ENCODE results near the gene OGT. TPM values are rescaled to one million over a fixed set of nuclear protein-coding genes. Genes with fewer than 3 reads are reported as not detected.

The OGT gene
- total and polyA plus RNA-seq, 4 experiments from 2014 or later: 18.3 to 525 (median 277) TPM

GRCh38 chrX:71536285-71536684 lies 3.4 kb downstream of the OGT start:
- Histone ChIP-seq H3K9me3 (ENCODE audit: control insufficient read depth in 1 of 2, low read length in 2 of 2) (no peaks in the 10 kb centered on the region), H3K4me1 (ENCODE audit: insufficient read depth, low read length) (peaks cover 48% of the 10 kb centered on the region), H3K27me3 (ENCODE audit: insufficient read depth, low read length) (no peaks in the 10 kb centered on the region), H3K36me3 (ENCODE audit: insufficient read depth, low read length) (peaks cover 5% of the 10 kb centered on the region), H3K4me3 (ENCODE audit: low read length in 2 of 2) (peak overlapping the region; percentile 47 to 79), H3K27ac (ENCODE audit: low read depth, low read length) (peak overlapping the region; percentile 49)
- ChIA-PET CTCF (ENCODE audit: partially characterized antibody) (interaction anchor here (0.6 to 1.2 kb wide), 3 partner anchors 14 to 179 kb away, joined by 3 to 4 read pairs (median 3); no protein-coding TSS in a partner anchor), POLR2A (ENCODE audit: partially characterized antibody) (interaction anchor here (6.3 to 9.2 kb wide), 2 partner anchors 10 to 170 kb away, joined by 66 to 163 read pairs; partner anchors contain the start of gene TAF1)
- Mint-ChIP-seq H3K27me3 (no peaks in the 10 kb centered on the region), H3K36me3 (peaks cover 15 to 65% of the 10 kb centered on the region in 2 donors), H3K4me1 (peaks cover 25 to 74% (median 31%) of the 10 kb centered on the region in 4 donors), H3K27ac (peak overlapping the region; percentile 22 to 97 (median 70)), H3K9me3 (peaks cover 0 to 2% (median 0%) of the 10 kb centered on the region in 8 donors), H3K4me3 (peak overlapping the region; percentile 73 to 99 (median 92))
- DNase-seq: peak in 1 of 5 donors; percentile 39
- intact Hi-C loops (cut with micrococcal nuclease): loop anchor here (10.0 kb wide), 1 partner anchor 421 kb away; the partner anchor contains the start of genes IL2RG and MED12

DNA sequence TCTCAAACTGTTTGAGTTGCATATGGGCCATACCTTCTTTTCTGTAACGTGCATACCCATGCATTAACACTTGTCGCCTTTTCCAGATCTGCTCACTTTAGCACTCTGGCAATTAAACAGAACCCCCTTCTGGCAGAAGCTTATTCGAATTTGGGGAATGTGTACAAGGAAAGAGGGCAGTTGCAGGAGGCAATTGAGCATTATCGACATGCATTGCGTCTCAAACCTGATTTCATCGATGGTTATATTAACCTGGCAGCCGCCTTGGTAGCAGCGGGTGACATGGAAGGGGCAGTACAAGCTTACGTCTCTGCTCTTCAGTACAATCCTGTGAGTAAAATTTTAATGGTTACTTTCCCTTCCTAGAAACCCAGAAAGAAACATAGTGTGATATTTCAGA lies 4.8 kb downstream of the OGT start:
- peak overlapping the region in 6 of 7 donors; percentile 29 to 97 (median 63) for H3K27ac Mint-ChIP-seq
- DNase-seq: no peak
- peak overlapping the region; percentile 65 to 98 (median 76) for H3K4me3 Mint-ChIP-seq
- CTCF ChIA-PET (ENCODE audit: partially characterized antibody): interaction anchor here (0.9 kb wide), 1 partner anchor 12 kb away, joined by 3 read pairs; no protein-coding TSS in a partner anchor
- intact Hi-C loops (cut with micrococcal nuclease): loop anchor here (10.0 kb wide), 1 partner anchor 423 kb away; the partner anchor contains the start of genes IL2RG and MED12
- Histone ChIP-seq H3K36me3 (ENCODE audit: insufficient read depth, low read length) (peaks cover 5% of the 10 kb centered on the region), H3K4me1 (ENCODE audit: insufficient read depth, low read length) (peaks cover 53% of the 10 kb centered on the region), H3K27me3 (ENCODE audit: insufficient read depth, low read length) (no peaks in the 10 kb centered on the region), H3K4me3 (ENCODE audit: low read length in 2 of 2) (peak overlapping the region in 1 of 2 donors; percentile 23), H3K9me3 (ENCODE audit: control insufficient read depth in 1 of 2, low read length in 2 of 2) (no peaks in the 10 kb centered on the region), H3K27ac (ENCODE audit: low read depth, low read length) (peak overlapping the region; percentile 47)
- POLR2A ChIA-PET (ENCODE audit: partially characterized antibody): interaction anchor here (1.0 to 9.2 kb wide), 2 partner anchors 9 to 39 kb away, joined by 3 to 163 read pairs; no protein-coding TSS in a partner anchor
- peaks cover 31 to 75% (median 35%) of the 10 kb centered on the region in 4 donors for H3K4me1 Mint-ChIP-seq
- H3K27me3 Mint-ChIP-seq: no peaks in the 10 kb centered on the region
- peaks cover 0 to 2% (median 0%) of the 10 kb centered on the region in 8 donors for H3K9me3 Mint-ChIP-seq
- peaks cover 15 to 77% of the 10 kb centered on the region in 2 donors for H3K36me3 Mint-ChIP-seq

DNA sequence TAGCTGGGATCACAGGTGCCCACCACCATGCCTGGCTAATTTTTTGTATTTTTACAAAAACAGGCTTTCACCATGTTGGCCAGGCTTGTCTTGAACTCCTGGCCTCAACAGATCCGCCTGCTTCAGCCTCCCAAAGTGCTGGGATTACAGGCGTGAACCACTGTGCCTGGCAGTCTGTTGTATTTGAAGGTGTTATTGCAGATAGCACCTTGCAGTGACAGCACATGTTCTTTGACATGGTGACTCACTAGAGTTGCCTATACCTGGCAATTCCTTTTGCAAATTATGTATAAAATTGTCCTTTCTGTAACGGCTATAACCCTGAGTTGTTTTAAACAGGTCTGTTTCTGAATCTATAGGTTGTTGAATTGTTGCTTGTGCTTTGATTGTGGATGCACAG lies 7.9 kb downstream of the OGT start:
- no peak overlapping the region for H3K4me3 ChIP-seq (ENCODE audit: low read length in 2 of 2)
- CTCF ChIA-PET (ENCODE audit: partially characterized antibody): interaction anchor here (0.7 kb wide), 1 partner anchor 93 kb away, joined by 3 read pairs; no protein-coding TSS in a partner anchor

GRCh38 chrX:71541210-71542022 lies 8.5 kb downstream of the OGT start:
- DNase-seq: peak in 1 of 5 donors; percentile 55
- H3K36me3 Mint-ChIP-seq: peaks cover 26 to 82% of the 10 kb centered on the region in 2 donors
- peak overlapping the region; percentile 0 to 97 (median 71) for H3K27ac Mint-ChIP-seq
- H3K36me3 ChIP-seq (ENCODE audit: insufficient read depth, low read length): peaks cover 24% of the 10 kb centered on the region
- H3K4me1 Mint-ChIP-seq: peaks cover 45 to 83% (median 56%) of the 10 kb centered on the region in 4 donors
- H3K27me3 Mint-ChIP-seq: no peaks in the 10 kb centered on the region
- intact Hi-C loops (cut with micrococcal nuclease): loop anchor here (2.0 to 5.0 kb wide), 2 partner anchors 13 to 74 kb away; no protein-coding TSS in a partner anchor
- H3K9me3 ChIP-seq (ENCODE audit: control insufficient read depth in 1 of 2, low read length in 2 of 2): no peaks in the 10 kb centered on the region
- no peaks in the 10 kb centered on the region for H3K27me3 ChIP-seq (ENCODE audit: insufficient read depth, low read length)
- ChIA-PET POLR2A (ENCODE audit: partially characterized antibody) (interaction anchor here (1.0 to 15.4 kb wide), 5 partner anchors 8 to 86 kb away, joined by 3 to 163 read pairs (median 3); partner anchors contain the start of gene OGT), CTCF (ENCODE audit: partially characterized antibody) (interaction anchor here (0.7 to 1.6 kb wide), 3 partner anchors 14 to 92 kb away, joined by 3 to 4 read pairs (median 3); no protein-coding TSS in a partner anchor)
- H3K4me1 ChIP-seq (ENCODE audit: insufficient read depth, low read length): peaks cover 74% of the 10 kb centered on the region
- H3K9me3 Mint-ChIP-seq: peaks cover 0 to 2% (median 0%) of the 10 kb centered on the region in 8 donors
- H3K4me3 ChIP-seq (ENCODE audit: low read length in 2 of 2): peak overlapping the region in 1 of 2 donors; percentile 38
- peak overlapping the region; percentile 68 to 98 (median 76) for H3K4me3 Mint-ChIP-seq
- H3K27ac ChIP-seq (ENCODE audit: low read depth, low read length): peak overlapping the region; percentile 35

More for the DNA sequence above, 7.9 kb downstream of the OGT start:
- H3K27me3 ChIP-seq (ENCODE audit: insufficient read depth, low read length): no peaks in the 10 kb centered on the region
- DNase-seq: peak in 1 of 5 donors; percentile 39
- peaks cover 21 to 82% of the 10 kb centered on the region in 2 donors for H3K36me3 Mint-ChIP-seq
- peak overlapping the region; percentile 0 to 97 (median 71) for H3K27ac Mint-ChIP-seq
- H3K36me3 ChIP-seq (ENCODE audit: insufficient read depth, low read length): peaks cover 19% of the 10 kb centered on the region
- H3K4me1 ChIP-seq (ENCODE audit: insufficient read depth, low read length): peaks cover 71% of the 10 kb centered on the region
- intact Hi-C loops (cut with micrococcal nuclease): loop anchor here (2.0 to 5.0 kb wide), 2 partner anchors 14 to 74 kb away; no protein-coding TSS in a partner anchor
- H3K4me3 Mint-ChIP-seq: peak overlapping the region; percentile 68 to 98 (median 76)
- H3K27me3 Mint-ChIP-seq: no peaks in the 10 kb centered on the region
- H3K9me3 ChIP-seq (ENCODE audit: control insufficient read depth in 1 of 2, low read length in 2 of 2): no peaks in the 10 kb centered on the region
- POLR2A ChIA-PET (ENCODE audit: partially characterized antibody): interaction anchor here (1.0 to 15.4 kb wide), 3 partner anchors 7 to 81 kb away, joined by 3 to 163 read pairs (median 6); partner anchors contain the start of gene OGT
- H3K27ac ChIP-seq (ENCODE audit: low read depth, low read length): peak overlapping the region; percentile 35
- peaks cover 0 to 2% (median 0%) of the 10 kb centered on the region in 8 donors for H3K9me3 Mint-ChIP-seq
- peaks cover 43 to 82% (median 54%) of the 10 kb centered on the region in 4 donors for H3K4me1 Mint-ChIP-seq

- no peaks in the 10 kb centered on the region for H3K9me3 ChIP-seq (ENCODE audit: control insufficient read depth in 1 of 2, low read length in 2 of 2)
- ChIA-PET POLR2A (ENCODE audit: partially characterized antibody) (interaction anchor here (1.0 to 15.4 kb wide), 4 partner anchors 8 to 85 kb away, joined by 3 to 163 read pairs (median 3); partner anchors contain the start of gene OGT), CTCF (ENCODE audit: partially characterized antibody) (interaction anchor here (1.0 to 1.6 kb wide), 2 partner anchors 13 to 51 kb away, joined by 3 to 4 read pairs; no protein-coding TSS in a partner anchor)
- DNase-seq: no peak
- Mint-ChIP-seq H3K36me3 (peaks cover 31 to 83% of the 10 kb centered on the region in 2 donors), H3K9me3 (no peaks in the 10 kb centered on the region), H3K4me3 (peak overlapping the region in 7 of 8 donors; percentile 9 to 79 (median 76)), H3K27ac (peak overlapping the region in 2 of 7 donors; percentile 6 to 97), H3K27me3 (no peaks in the 10 kb centered on the region), H3K4me1 (peaks cover 43 to 83% (median 53%) of the 10 kb centered on the region in 4 donors)
- no peak overlapping the region for H3K4me3 ChIP-seq (ENCODE audit: low read length in 2 of 2)
- H3K36me3 ChIP-seq (ENCODE audit: insufficient read depth, low read length): peaks cover 30% of the 10 kb centered on the region
- peak overlapping the region; percentile 21 for H3K27ac ChIP-seq (ENCODE audit: low read depth, low read length)
- no peaks in the 10 kb centered on the region for H3K27me3 ChIP-seq (ENCODE audit: insufficient read depth, low read length)
- peaks cover 74% of the 10 kb centered on the region for H3K4me1 ChIP-seq (ENCODE audit: insufficient read depth, low read length)
- intact Hi-C loops (cut with micrococcal nuclease): loop anchor here (5.0 kb wide), 1 partner anchor 75 kb away; no protein-coding TSS in a partner anchor
These were observed 9.5 kb downstream of the OGT start for GRCh38 chrX:71542411-71542810.

DNA sequence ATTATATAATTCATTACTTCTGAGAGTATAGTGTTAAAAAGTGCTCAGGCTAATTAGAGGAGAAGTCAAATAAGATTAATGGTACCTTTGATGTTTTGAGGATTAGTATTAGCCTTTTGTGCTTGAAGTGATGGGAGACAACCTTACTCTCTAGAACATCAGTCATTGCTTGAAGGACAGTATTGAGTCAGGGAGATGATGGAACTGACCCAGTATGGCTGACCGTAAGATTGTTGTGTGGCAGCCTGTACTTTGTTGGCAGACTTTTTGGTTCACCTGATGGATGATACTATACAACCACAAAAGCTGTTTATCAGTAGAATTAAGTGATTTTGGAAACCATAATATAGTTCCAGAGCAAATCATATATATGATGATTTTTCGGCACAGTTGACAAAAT lies 9.9 kb downstream of the OGT start:
- intact Hi-C loops (cut with micrococcal nuclease): loop anchor here (5.0 kb wide), 1 partner anchor 76 kb away; no protein-coding TSS in a partner anchor
- H3K27me3 Mint-ChIP-seq: no peaks in the 10 kb centered on the region
- H3K9me3 ChIP-seq (ENCODE audit: control insufficient read depth in 1 of 2, low read length in 2 of 2): no peaks in the 10 kb centered on the region
- H3K27me3 ChIP-seq (ENCODE audit: insufficient read depth, low read length): no peaks in the 10 kb centered on the region
- H3K9me3 Mint-ChIP-seq: no peaks in the 10 kb centered on the region
- peak overlapping the region in 7 of 8 donors; percentile 9 to 79 (median 76) for H3K4me3 Mint-ChIP-seq
- H3K4me1 Mint-ChIP-seq: peaks cover 41 to 79% (median 53%) of the 10 kb centered on the region in 4 donors
- CTCF ChIA-PET (ENCODE audit: partially characterized antibody): interaction anchor here (1.6 kb wide), 1 partner anchor 51 kb away, joined by 4 read pairs; no protein-coding TSS in a partner anchor
- POLR2A ChIA-PET (ENCODE audit: partially characterized antibody): interaction anchor here (1.1 to 15.4 kb wide), 2 partner anchors 9 to 84 kb away, joined by 3 to 163 read pairs; partner anchors contain the start of gene OGT
- H3K27ac ChIP-seq (ENCODE audit: low read depth, low read length): no peak overlapping the region
- H3K36me3 Mint-ChIP-seq: peaks cover 33 to 82% of the 10 kb centered on the region in 2 donors
- H3K4me3 ChIP-seq (ENCODE audit: low read length in 2 of 2): no peak overlapping the region
- H3K36me3 ChIP-seq (ENCODE audit: insufficient read depth, low read length): peaks cover 34% of the 10 kb centered on the region
- peaks cover 71% of the 10 kb centered on the region for H3K4me1 ChIP-seq (ENCODE audit: insufficient read depth, low read length)
- DNase-seq: no peak
- peak overlapping the region in 3 of 7 donors; percentile 6 to 97 (median 44) for H3K27ac Mint-ChIP-seq

Data from CD4-positive, alpha-beta memory T cell (primary cell).